Measurements from ENCODE around the gene FAM131B.
A peak's percentile ranks its signal among the peaks of the same experiment; 100 is the strongest.

The FAM131B gene

DNA sequence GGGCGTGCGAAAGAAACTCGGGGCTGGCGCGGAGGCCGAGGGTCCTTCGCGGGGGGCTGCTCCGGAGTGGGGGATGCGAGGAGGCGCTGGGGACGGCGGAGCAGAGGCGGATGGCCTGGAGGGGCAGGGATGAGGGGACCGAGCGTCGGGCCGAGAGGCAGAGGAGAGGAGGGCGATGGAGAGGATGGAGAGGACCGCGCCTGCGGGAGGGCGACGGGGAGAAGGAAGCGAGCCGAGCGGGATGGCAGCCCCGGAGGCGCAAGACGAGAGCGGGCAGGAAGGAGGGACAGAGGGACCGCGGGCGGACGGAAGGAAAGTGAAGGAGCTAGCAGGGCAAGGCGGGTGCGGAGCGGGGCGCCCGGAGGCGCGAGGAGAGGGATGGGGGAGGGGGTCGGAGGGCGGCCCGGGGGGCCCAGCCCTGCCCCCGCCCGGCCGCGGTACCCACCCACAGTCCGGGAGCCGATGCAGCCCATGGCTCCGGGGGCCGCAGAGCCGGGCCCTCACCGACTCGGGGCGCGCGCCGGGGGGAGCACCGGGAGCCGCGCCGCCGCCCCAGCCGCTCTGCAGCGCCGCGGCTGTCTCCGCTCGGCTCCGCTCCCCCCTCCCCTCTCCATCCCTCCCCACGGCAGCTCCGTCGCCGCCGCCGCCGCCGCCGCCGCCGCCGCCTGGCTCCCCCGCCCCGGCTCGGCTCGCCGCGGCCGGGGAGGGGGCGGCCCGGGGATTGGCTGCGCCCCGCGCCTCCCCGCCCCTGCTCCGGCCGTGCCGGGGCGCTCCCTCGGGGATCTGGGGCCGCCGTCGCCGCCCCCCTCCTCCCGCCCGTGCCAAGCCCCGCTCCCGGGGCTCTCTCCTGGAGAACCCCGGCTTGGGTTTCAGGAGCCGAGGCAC is at the start of gene FAM131B:
TSS of gene FAM131B (minus strand) at position 583 of the 885 bp plus-strand sequence. CDS start at position 473, 110 bp downstream.
- TF ChIP-seq, protein P1, sequence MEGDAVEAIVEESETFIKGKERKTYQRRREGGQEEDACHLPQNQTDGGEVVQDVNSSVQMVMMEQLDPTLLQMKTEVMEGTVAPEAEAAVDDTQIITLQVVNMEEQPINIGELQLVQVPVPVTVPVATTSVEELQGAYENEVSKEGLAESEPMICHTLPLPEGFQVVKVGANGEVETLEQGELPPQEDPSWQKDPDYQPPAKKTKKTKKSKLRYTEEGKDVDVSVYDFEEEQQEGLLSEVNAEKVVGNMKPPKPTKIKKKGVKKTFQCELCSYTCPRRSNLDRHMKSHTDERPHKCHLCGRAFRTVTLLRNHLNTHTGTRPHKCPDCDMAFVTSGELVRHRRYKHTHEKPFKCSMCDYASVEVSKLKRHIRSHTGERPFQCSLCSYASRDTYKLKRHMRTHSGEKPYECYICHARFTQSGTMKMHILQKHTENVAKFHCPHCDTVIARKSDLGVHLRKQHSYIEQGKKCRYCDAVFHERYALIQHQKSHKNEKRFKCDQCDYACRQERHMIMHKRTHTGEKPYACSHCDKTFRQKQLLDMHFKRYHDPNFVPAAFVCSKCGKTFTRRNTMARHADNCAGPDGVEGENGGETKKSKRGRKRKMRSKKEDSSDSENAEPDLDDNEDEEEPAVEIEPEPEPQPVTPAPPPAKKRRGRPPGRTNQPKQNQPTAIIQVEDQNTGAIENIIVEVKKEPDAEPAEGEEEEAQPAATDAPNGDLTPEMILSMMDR (IDR thresholded peaks at IDR 0.05) = no peak

DNA sequence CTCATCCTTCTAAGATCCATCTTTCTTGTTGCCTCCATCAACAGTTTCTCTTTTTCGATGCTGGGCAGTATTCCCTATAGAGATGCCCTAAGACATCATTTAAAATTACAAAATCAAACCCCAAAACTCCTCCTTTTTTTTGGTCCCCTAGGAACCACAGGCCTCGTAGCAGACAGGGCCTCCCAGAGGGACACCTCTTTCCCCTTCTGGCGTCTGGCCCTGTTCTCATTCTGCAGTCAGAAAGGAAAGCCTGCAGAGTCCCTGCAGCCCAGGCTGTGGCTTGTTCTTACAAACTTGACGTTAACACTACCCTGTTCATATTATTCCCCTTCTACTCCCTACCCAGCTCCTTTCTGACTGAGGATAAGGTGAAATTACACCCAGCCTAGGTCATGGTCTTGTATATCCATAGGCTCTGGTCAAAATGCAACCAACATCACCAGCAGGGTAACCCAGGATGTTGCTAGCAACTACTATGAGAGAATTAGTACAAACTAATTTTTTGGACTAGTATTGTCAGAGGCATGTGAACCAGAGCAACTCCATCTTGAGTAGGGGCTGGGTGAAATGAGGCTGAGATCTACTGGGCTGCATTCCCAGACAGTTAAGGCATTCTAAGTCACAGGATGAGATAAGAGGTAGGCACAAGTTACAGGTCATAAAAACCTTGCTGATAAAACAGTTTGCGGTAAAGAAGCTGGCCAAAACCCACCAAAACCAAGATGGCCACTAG is 49.6 kb upstream of the FAM131B start:
- TF ChIP-seq, protein P1 (IDR thresholded peaks at IDR 0.05) = no peak

DNA sequence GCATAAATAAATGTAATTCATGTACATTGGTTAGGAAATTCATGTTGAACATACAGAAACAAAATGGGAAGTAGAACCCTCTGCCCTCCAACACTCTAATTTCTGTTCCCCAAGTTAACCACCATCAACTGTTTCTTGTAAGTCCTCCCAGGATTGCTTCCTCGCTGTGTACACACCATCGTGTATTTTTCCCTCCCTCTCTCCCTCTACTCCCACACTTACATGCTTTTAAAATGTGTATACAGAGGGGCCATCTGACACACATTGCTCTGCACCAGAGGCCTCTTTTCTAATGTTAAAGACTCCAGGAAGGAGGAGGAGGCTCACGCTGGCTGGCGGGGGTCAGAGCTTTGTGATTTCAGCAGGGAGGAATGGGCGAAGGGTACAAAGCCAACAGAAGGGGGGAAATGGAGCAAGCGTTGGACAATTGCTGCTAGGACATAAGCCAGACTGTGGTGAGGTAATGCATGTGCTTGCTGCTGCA is 48.0 kb upstream of the FAM131B start:
- TF ChIP-seq, protein P1 (IDR thresholded peaks at IDR 0.05) = no peak

DNA sequence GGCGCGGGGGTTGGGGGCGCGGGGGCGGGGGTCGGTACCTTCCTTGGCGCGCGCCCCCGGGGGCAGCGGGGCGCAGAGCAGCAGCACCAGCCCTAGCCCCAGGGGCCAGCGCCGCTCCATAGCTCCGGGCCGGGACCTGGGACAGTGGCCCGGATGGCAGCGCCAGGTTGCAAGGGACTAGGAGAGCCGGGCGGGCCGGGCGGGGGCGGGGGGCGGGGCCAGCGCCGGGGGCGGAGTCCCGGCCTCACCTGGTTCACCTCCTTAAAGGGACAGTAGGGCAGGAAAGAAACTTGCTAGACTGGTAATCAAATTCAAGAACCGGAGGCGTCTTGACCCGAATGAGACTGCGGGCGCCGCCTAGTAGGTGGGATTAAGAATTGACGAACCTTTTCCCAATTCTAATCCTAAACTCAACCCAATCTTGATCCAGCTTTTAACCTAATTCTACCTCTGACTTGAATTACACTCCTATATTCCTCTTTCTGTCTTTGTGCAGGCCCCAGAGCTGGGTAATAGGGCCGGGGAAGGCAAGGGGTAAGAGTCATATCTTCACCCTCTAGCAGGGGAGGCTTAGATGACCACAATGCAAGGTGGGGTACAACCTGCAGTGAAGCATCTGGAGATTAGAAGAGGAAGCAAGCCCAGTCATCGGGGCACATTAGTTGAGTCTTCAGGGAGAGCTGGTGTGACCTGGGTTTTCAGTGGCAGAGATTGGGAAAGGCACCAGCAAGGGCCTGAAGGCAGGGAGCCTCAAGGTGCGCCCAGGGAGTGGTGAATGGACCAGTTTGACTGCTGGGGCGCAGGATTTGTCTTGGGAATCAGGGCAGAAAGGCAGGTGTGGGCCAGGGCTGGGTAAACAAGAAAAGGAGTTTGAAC is 46.4 kb upstream of the FAM131B start, which contains the start of gene EPHA1:
TSS of gene EPHA1 (minus strand) at position 171 of the 876 bp plus-strand sequence. CDS start at position 120, 51 bp downstream.
- TF ChIP-seq, protein P1 (IDR thresholded peaks at IDR 0.05) = peak; percentile 66

DNA sequence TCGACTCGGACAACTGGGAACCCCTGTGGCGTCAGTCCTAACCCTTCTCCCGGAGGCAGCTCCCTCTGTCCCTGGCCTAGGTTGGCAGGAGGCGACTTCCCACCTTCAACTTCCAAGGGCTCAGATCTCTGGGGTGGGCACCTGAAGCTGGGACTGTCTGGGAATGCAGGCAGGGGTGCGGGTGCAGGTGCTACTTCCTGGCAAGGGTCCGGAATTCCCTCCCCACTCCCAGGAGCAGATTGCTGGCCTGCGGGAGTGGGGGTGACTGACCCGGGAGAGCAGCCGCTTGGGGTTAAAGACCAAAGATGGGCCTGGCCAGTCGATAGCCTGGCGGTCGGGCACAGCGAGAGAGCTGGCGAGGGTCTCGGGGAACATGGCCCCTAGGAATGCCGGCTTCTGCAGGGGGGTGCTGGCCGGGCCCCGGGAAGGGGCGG is 45.8 kb upstream of the FAM131B start:
- TF ChIP-seq, protein P1 (IDR thresholded peaks at IDR 0.05) = no peak

DNA sequence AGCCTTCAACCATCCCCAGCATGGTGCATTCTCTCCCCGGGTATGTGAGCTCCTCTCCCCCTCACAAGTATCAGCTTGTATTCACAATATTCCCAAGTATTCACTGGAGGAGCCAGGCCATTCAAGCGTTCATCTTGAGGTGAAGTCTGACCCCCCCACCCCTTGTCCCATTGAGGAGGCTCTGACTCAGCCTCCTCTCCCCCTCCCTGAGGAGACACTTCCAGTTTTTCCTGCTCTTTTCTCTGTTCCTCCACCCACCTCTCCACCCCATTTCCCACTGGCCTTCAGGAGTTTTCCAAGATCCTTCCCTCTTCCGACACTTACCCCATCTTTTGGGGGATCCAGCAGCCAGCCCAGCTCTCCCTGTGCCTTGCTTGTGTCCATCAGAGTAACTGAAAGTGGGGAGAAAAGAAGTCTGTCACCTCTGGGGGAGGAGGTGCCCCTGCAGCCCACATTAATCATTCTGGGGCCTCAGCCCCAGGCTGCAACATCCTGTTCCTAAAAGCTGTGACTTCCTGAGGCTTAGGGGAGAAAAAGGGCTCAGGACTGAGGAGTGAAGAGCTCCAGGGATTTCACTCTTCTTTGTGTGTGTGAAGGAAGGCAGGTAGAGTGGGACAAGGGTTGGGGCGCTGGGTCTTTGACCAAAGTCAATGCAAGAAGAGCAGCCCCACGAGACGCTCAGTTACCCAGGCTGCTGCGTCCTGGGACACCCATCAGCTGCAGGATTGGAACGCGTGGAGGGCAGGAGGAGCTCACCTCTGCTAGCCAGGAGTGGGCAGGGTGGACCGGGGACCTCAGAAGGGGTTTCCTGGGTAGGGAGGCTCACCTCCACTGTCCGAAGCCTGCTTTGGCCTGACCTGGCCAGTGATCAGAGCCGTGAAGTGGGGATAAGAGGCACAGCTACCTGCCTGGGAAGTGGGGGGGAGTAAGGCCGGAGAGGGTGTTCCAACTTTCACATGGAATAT is 45.1 kb upstream of the FAM131B start:
- TF ChIP-seq, protein P1 (IDR thresholded peaks at IDR 0.05) = no peak

Measured in LNCAP (cell line).